Uterus (tissue), 4 donors: ENCODE data around the gene AKAP11. TPM values are rescaled to one million over a fixed set of nuclear protein-coding genes. Genes with fewer than 3 reads are reported as not detected.

Experiments used
- DNase-seq, 2 donors: peaks; one replicate each; pipeline ENCODE4 v3.0.0-alpha.2; 2019 to 2020
- H3K27ac ChIP-seq, 2 donors: fragments of 200-600 bp; sonication (generic); 1 replicate in 1 of 2; 2 replicates in 1 of 2; pipeline ENCODE4 v1.5.1; 2016 to 2018
- H3K27me3 ChIP-seq, 2 donors: fragments of 200-600 bp; sonication (generic); one replicate each; pipeline ENCODE4 v1.5.1; 2018 to 2019; ENCODE audit warnings: control low read depth in 1 of 2
- H3K36me3 ChIP-seq, 2 donors: fragments of 200-600 bp; sonication (generic); one replicate each; pipeline ENCODE4 v1.5.1; 2019; ENCODE audit warnings: control low read depth in 1 of 2
- H3K4me1 ChIP-seq, 2 donors: fragments of 200-600 bp; sonication (generic); one replicate each; pipeline ENCODE4 v1.5.1; 2018 to 2019; ENCODE audit warnings: control low read depth in 1 of 2
- H3K4me3 ChIP-seq, 2 donors: fragments of 200-600 bp; sonication (generic); 1 replicate in 1 of 2; 2 replicates in 1 of 2; pipeline ENCODE4 v1.5.1; 2018 to 2019; ENCODE audit warnings: mild to moderate bottlenecking in 1 of 2
- H3K9me3 ChIP-seq, 2 donors: fragments of 200-600 bp; sonication (generic); one replicate each; pipeline ENCODE4 v1.5.1; 2019; ENCODE audit warnings: control low read depth in 1 of 2
- POLR2A ChIP-seq, 2 donors: fragments of 450-650 bp; IDR thresholded peaks; one replicate each; pipeline ENCODE4 v1.6.1; 2016; ENCODE audit warnings: antibody characterized with exemption in 2 of 2, mild to moderate bottlenecking in 1 of 2, moderate library complexity in 1 of 2
- intact Hi-C: fragments of 100-400 bp; cut with DNase I; formaldehyde crosslinking; loops from one replicate; pipeline ENCODE4 v1.15.1; 2023; ENCODE audit warnings: low total_unique reads
- total RNA-seq, 4 donors: library from RNA; depleted of rRNA in 3 of 4; stranded (reverse); fragments of >200 nt in 3 of 4; gene quantifications; one replicate each; pipeline versions ENCODE4 v1.1.0 to v1.2.4, GENCODE V29; 2014 to 2023
- TF ChIP-seq, protein P1 (sequence below), 4 experiments: fragments of 200-600 bp in 2 of 4; fragments of 450-650 bp in 2 of 4; sonication (generic) in 2 of 4; IDR thresholded peaks; one replicate each; pipeline ENCODE4 v1.5.1; 2016 to 2019; ENCODE audit warnings: antibody characterized with exemption in 4 of 4, mild to moderate bottlenecking in 2 of 4, moderate library complexity in 1 of 4
- donor health status: DM: yes; HTN: yes; CAD: no.

The AKAP11 gene
- total RNA-seq, 4 donors from 2014 or later = 30.0 to 60.7 (median 45.9) TPM

DNA sequence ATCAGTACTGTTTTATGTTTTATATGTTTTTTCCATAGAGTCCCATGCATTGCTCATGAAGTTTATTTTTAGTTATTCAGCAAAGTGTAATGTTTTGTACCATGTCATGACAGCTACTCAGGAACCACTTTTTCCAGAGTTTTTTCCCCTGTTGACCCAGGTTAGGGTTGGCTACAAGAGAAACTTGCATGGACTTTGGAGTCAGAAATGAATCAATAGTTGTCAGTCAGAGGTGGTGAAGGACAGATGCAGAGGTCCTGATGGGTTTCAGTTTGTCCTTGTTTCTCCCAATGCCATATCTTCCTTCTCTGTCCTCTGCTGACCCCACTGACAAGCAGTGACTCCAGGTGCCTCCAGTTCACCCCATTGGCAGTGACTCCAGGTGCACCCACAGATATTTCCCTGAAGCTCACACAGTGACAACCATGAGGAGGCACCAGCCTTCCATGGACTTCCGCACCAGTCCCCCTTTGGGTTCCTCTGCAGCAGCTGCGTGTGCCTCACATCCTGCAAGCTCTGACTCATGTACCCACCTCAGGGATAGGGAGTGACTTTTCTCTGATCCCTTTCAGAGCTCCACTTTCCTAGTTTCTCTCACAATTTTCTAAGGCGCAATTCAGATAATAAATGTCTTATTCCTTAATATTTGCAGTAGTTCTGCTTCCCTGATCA, 92.1 kb downstream of the AKAP11 start:
- Histone ChIP-seq H3K27ac (no peak overlapping the region), H3K36me3 (no peaks in the 10 kb centered on the region), H3K4me3 (no peak overlapping the region), H3K27me3 (no peaks in the 10 kb centered on the region), H3K4me1 (no peaks in the 10 kb centered on the region), H3K9me3 (no peaks in the 10 kb centered on the region)
- no peak for TF ChIP-seq POLR2A (IDR thresholded peaks at IDR 0.05)
- TF ChIP-seq, protein P1, sequence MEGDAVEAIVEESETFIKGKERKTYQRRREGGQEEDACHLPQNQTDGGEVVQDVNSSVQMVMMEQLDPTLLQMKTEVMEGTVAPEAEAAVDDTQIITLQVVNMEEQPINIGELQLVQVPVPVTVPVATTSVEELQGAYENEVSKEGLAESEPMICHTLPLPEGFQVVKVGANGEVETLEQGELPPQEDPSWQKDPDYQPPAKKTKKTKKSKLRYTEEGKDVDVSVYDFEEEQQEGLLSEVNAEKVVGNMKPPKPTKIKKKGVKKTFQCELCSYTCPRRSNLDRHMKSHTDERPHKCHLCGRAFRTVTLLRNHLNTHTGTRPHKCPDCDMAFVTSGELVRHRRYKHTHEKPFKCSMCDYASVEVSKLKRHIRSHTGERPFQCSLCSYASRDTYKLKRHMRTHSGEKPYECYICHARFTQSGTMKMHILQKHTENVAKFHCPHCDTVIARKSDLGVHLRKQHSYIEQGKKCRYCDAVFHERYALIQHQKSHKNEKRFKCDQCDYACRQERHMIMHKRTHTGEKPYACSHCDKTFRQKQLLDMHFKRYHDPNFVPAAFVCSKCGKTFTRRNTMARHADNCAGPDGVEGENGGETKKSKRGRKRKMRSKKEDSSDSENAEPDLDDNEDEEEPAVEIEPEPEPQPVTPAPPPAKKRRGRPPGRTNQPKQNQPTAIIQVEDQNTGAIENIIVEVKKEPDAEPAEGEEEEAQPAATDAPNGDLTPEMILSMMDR (IDR thresholded peaks at IDR 0.05) = no peak
- intact Hi-C loops = no loop called here
- DNase-seq = no peak

DNA sequence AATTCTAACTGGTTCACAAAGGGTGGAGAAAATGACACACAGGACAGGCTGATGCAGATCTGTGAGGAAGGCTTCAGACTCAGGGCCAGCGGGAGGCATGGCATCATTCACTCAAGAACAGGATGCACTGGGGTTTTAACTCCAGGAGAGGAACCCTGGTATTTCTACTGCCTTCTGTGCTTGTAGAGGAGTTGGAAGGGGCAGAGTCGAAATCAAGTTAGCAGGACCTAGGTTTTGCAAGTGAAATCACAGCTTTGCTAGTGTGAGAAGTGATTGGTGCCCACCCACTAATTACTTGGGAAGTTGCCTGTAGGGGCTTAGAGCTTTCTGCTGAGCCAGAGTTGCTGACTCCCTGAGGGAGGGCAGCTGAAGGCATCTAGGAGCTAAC, 92.7 kb downstream of the AKAP11 start:
- Histone ChIP-seq H3K4me1 (no peaks in the 10 kb centered on the region), H3K9me3 (no peaks in the 10 kb centered on the region), H3K27me3 (no peaks in the 10 kb centered on the region), H3K4me3 (no peak overlapping the region), H3K27ac (no peak overlapping the region), H3K36me3 (no peaks in the 10 kb centered on the region)
- intact Hi-C loops = no loop called here
- DNase-seq = no peak
- TF ChIP-seq, protein P1 (IDR thresholded peaks at IDR 0.05) = no peak
- TF ChIP-seq POLR2A (IDR thresholded peaks at IDR 0.05) = no peak

DNA sequence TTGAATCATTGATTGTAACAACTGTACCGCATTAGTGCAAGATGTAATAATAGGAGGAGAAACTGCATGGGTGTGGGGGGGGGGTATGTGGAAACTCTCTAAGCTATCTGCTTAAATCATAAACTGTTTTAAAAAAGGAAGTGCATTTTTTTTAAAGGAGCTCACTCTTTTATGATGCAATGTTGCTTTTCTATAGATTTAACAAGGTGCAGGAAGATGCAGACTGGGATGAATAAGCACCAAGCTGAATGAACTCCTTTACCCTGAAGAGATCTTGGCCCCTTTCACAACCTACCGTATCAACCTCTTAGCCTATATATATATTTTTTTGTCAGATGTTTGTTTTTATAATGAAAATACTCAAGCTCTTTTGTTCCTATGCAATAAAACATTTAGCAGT, 95.9 kb downstream of the AKAP11 start:
- no peaks in the 10 kb centered on the region for H3K9me3 ChIP-seq
- intact Hi-C loops = no loop called here
- no peak for DNase-seq
- no peak overlapping the region for H3K4me3 ChIP-seq
- H3K27me3 ChIP-seq = no peaks in the 10 kb centered on the region
- H3K4me1 ChIP-seq = no peaks in the 10 kb centered on the region
- no peaks in the 10 kb centered on the region for H3K36me3 ChIP-seq
- H3K27ac ChIP-seq = no peak overlapping the region
- TF ChIP-seq, protein P1 (IDR thresholded peaks at IDR 0.05) = no peak
- TF ChIP-seq POLR2A (IDR thresholded peaks at IDR 0.05) = no peak

DNA sequence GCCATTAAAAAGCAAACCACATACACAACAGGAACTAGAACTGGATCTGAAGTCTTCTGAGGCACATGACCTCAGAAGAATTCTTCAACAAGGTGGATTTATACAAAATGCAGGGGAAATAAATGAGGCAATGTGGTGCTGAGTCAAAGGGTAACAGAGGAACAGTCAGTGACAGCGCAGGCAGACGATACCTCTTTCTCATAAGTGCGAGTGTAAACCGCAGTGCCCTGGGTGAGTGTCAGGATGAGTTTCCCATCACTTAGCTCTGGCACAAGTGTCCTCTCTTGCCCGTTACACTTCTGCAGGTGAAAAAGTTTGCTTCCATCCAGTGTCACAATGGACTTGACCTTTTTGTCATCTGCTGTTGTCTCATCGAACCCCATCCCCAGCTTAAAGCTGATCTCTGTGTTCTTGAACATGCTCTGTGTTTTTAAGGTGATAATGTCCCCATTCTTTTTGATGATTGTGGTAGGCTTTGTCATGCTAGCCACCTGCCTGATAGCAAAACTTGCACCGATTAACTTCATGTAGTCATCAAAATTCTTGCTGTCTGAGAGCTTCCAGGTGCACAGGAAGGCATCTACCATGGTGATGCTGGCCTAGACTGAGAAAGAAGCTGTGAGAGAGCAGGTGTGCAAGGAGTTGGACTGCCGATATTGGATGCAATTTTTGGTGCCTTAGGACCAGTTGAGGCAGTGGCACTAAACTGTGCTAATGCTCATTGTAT, 97.3 kb downstream of the AKAP11 start:
- H3K36me3 ChIP-seq = no peaks in the 10 kb centered on the region
- no peak overlapping the region for H3K4me3 ChIP-seq
- no peak overlapping the region for H3K27ac ChIP-seq
- TF ChIP-seq, protein P1 (IDR thresholded peaks at IDR 0.05) = no peak
- TF ChIP-seq POLR2A (IDR thresholded peaks at IDR 0.05) = no peak
- no peak for DNase-seq
- no peaks in the 10 kb centered on the region for H3K4me1 ChIP-seq
- H3K9me3 ChIP-seq = no peaks in the 10 kb centered on the region
- intact Hi-C loops = no loop called here
- H3K27me3 ChIP-seq = no peaks in the 10 kb centered on the region

DNA sequence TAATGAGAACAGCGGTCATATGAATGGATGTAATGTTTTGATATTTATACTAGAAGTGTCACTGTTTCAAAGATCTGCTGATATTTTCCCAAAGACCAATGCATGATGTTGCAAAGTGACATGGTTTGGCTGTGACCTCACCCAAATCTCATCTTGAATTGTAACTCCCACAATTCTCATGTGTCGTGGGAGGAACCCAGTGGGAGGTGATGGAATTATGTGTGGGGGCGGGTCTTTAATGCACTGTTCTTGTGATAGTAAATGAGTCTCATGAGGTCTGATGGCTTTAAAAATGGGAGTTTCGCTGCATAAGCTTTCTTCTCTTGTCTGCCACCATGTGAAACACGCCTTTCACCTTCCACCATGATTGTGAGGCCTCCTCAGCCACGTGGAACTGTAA, 98.3 kb downstream of the AKAP11 start:
- no peaks in the 10 kb centered on the region for H3K36me3 ChIP-seq
- no peaks in the 10 kb centered on the region for H3K9me3 ChIP-seq
- DNase-seq = no peak
- no peaks in the 10 kb centered on the region for H3K27me3 ChIP-seq
- no peaks in the 10 kb centered on the region for H3K4me1 ChIP-seq
- TF ChIP-seq POLR2A (IDR thresholded peaks at IDR 0.05) = no peak
- TF ChIP-seq, protein P1 (IDR thresholded peaks at IDR 0.05) = no peak
- intact Hi-C loops = no loop called here
- H3K4me3 ChIP-seq = no peak overlapping the region
- no peak overlapping the region for H3K27ac ChIP-seq
